ENCODE measurements around the gene PPM1L. TPM values are rescaled to one million over a fixed set of nuclear protein-coding genes. Genes with fewer than 3 reads are reported as not detected.
A peak's percentile ranks its signal among the peaks of the same experiment; 100 is the strongest.

The PPM1L gene
- total and polyA plus RNA-seq, 7 experiments from 2014 or later: 0.48 to 19.1 (median 5.3) TPM

GRCh38 chr3:160986069-160986468, 230.0 kb downstream of the PPM1L start:
- Histone ChIP-seq H3K4me3 (ENCODE audit: low read length) (no peak overlapping the region), H3K9me3 (ENCODE audit: control insufficient read depth in 2 of 3, low read length in 3 of 3) (no peaks in the 10 kb centered on the region), H3K36me3 (ENCODE audit: control insufficient read depth in 2 of 3, insufficient read depth in 3 of 3, low read length in 3 of 3) (no peaks in the 10 kb centered on the region), H3K27ac (ENCODE audit: low read depth, low read length) (no peak overlapping the region), H3K27me3 (ENCODE audit: control insufficient read depth in 2 of 2, insufficient read depth in 2 of 2, low read length in 2 of 2) (no peaks in the 10 kb centered on the region), H3K4me1 (ENCODE audit: control insufficient read depth in 2 of 2, insufficient read depth in 2 of 2, low read length in 2 of 2) (no peaks in the 10 kb centered on the region)
- H3K4me3 Mint-ChIP-seq: no peak overlapping the region
- intact Hi-C loops (cut with micrococcal nuclease): no loop called here
- ChIA-PET POLR2A (no interaction called here), CTCF (no interaction called here)
- ATAC-seq (peak; percentile 46), DNase-seq (no peak)
- H3K4me1 Mint-ChIP-seq: peaks cover 0 to 3% (median 2%) of the 10 kb centered on the region in 7 donors
- peaks cover 2 to 28% (median 6%) of the 10 kb centered on the region in 11 donors for H3K9me3 Mint-ChIP-seq
- no peaks in the 10 kb centered on the region for H3K27me3 Mint-ChIP-seq
- H3K27ac Mint-ChIP-seq: no peak overlapping the region
- peaks cover 0 to 14% (median 7%) of the 10 kb centered on the region in 5 donors for H3K36me3 Mint-ChIP-seq

- Histone ChIP-seq H3K4me1 (ENCODE audit: control insufficient read depth in 2 of 2, insufficient read depth in 2 of 2, low read length in 2 of 2) (no peaks in the 10 kb centered on the region), H3K9me3 (ENCODE audit: control insufficient read depth in 2 of 3, low read length in 3 of 3) (no peaks in the 10 kb centered on the region), H3K4me3 (ENCODE audit: low read length) (no peak overlapping the region), H3K27me3 (ENCODE audit: control insufficient read depth in 2 of 2, insufficient read depth in 2 of 2, low read length in 2 of 2) (no peaks in the 10 kb centered on the region), H3K36me3 (ENCODE audit: control insufficient read depth in 2 of 3, insufficient read depth in 3 of 3, low read length in 3 of 3) (no peaks in the 10 kb centered on the region), H3K27ac (ENCODE audit: low read depth, low read length) (no peak overlapping the region)
- DNase-seq (no peak), ATAC-seq (no peak)
- no peak overlapping the region for H3K27ac Mint-ChIP-seq
- H3K27me3 Mint-ChIP-seq: no peaks in the 10 kb centered on the region
- peaks cover 0 to 14% (median 5%) of the 10 kb centered on the region in 11 donors for H3K9me3 Mint-ChIP-seq
- ChIA-PET POLR2A (no interaction called here), CTCF (no interaction called here)
- intact Hi-C loops (cut with micrococcal nuclease): no loop called here
- H3K36me3 Mint-ChIP-seq: peaks cover 0 to 4% (median 0%) of the 10 kb centered on the region in 5 donors
- no peaks in the 10 kb centered on the region for H3K4me1 Mint-ChIP-seq
- H3K4me3 Mint-ChIP-seq: no peak overlapping the region
Observed at GRCh38 chr3:160987982-160988964, 232.2 kb downstream of the PPM1L start.

GRCh38 chr3:160990446-160990845, 234.4 kb downstream of the PPM1L start:
- H3K27ac ChIP-seq (ENCODE audit: low read depth, low read length): no peak overlapping the region
- no peak overlapping the region for H3K27ac Mint-ChIP-seq
- DNase-seq (no peak), ATAC-seq (no peak)
- peaks cover 0 to 6% (median 0%) of the 10 kb centered on the region in 5 donors for H3K36me3 Mint-ChIP-seq
- no peaks in the 10 kb centered on the region for H3K27me3 Mint-ChIP-seq
- no peaks in the 10 kb centered on the region for H3K4me1 ChIP-seq (ENCODE audit: control insufficient read depth in 2 of 2, insufficient read depth in 2 of 2, low read length in 2 of 2)
- H3K27me3 ChIP-seq (ENCODE audit: control insufficient read depth in 2 of 2, insufficient read depth in 2 of 2, low read length in 2 of 2): no peaks in the 10 kb centered on the region
- no peaks in the 10 kb centered on the region for H3K36me3 ChIP-seq (ENCODE audit: control insufficient read depth in 2 of 3, insufficient read depth in 3 of 3, low read length in 3 of 3)
- POLR2A ChIA-PET: no interaction called here
- H3K4me3 Mint-ChIP-seq: no peak overlapping the region
- intact Hi-C loops (cut with micrococcal nuclease): no loop called here
- no peaks in the 10 kb centered on the region for H3K9me3 ChIP-seq (ENCODE audit: control insufficient read depth in 2 of 3, low read length in 3 of 3)
- H3K4me3 ChIP-seq (ENCODE audit: low read length): no peak overlapping the region
- CTCF ChIA-PET: no interaction called here
- H3K9me3 Mint-ChIP-seq: no peaks in the 10 kb centered on the region
- no peaks in the 10 kb centered on the region for H3K4me1 Mint-ChIP-seq

GRCh38 chr3:160992712-160993111, 236.7 kb downstream of the PPM1L start:
- POLR2A ChIA-PET: no interaction called here
- H3K4me3 ChIP-seq (ENCODE audit: low read length): no peak overlapping the region
- H3K9me3 Mint-ChIP-seq: no peaks in the 10 kb centered on the region
- no peak overlapping the region for H3K27ac Mint-ChIP-seq
- H3K27me3 Mint-ChIP-seq: no peaks in the 10 kb centered on the region
- no peaks in the 10 kb centered on the region for H3K36me3 ChIP-seq (ENCODE audit: control insufficient read depth in 2 of 3, insufficient read depth in 3 of 3, low read length in 3 of 3)
- H3K4me1 ChIP-seq (ENCODE audit: control insufficient read depth in 2 of 2, insufficient read depth in 2 of 2, low read length in 2 of 2): no peaks in the 10 kb centered on the region
- ATAC-seq (no peak), DNase-seq (no peak)
- intact Hi-C loops (cut with micrococcal nuclease): no loop called here
- no peaks in the 10 kb centered on the region for H3K4me1 Mint-ChIP-seq
- no peak overlapping the region for H3K27ac ChIP-seq (ENCODE audit: low read depth, low read length)
- H3K36me3 Mint-ChIP-seq: peaks cover 0 to 9% (median 0%) of the 10 kb centered on the region in 5 donors
- H3K4me3 Mint-ChIP-seq: no peak overlapping the region
- H3K27me3 ChIP-seq (ENCODE audit: control insufficient read depth in 2 of 2, insufficient read depth in 2 of 2, low read length in 2 of 2): no peaks in the 10 kb centered on the region
- CTCF ChIA-PET: no interaction called here
- H3K9me3 ChIP-seq (ENCODE audit: control insufficient read depth in 2 of 3, low read length in 3 of 3): no peaks in the 10 kb centered on the region

GRCh38 chr3:160996811-160997210, 240.8 kb downstream of the PPM1L start:
- H3K9me3 ChIP-seq (ENCODE audit: control insufficient read depth in 2 of 3, low read length in 3 of 3): no peaks in the 10 kb centered on the region
- no peak overlapping the region for H3K27ac Mint-ChIP-seq
- intact Hi-C loops (cut with micrococcal nuclease): no loop called here
- no peak for ATAC-seq
- H3K36me3 ChIP-seq (ENCODE audit: control insufficient read depth in 2 of 3, insufficient read depth in 3 of 3, low read length in 3 of 3): no peaks in the 10 kb centered on the region
- H3K4me3 Mint-ChIP-seq: no peak overlapping the region
- H3K27me3 Mint-ChIP-seq: no peaks in the 10 kb centered on the region
- ChIA-PET CTCF (no interaction called here), POLR2A (no interaction called here)
- H3K4me1 Mint-ChIP-seq: peaks cover 0 to 6% (median 4%) of the 10 kb centered on the region in 7 donors
- H3K4me1 ChIP-seq (ENCODE audit: control insufficient read depth in 2 of 2, insufficient read depth in 2 of 2, low read length in 2 of 2): no peaks in the 10 kb centered on the region
- peaks cover 0 to 11% (median 0%) of the 10 kb centered on the region in 11 donors for H3K9me3 Mint-ChIP-seq
- H3K4me3 ChIP-seq (ENCODE audit: low read length): no peak overlapping the region
- peaks cover 0 to 9% (median 0%) of the 10 kb centered on the region in 5 donors for H3K36me3 Mint-ChIP-seq
- no peaks in the 10 kb centered on the region for H3K27me3 ChIP-seq (ENCODE audit: control insufficient read depth in 2 of 2, insufficient read depth in 2 of 2, low read length in 2 of 2)
- no peak for DNase-seq
- H3K27ac ChIP-seq (ENCODE audit: low read depth, low read length): no peak overlapping the region

GRCh38 chr3:160998581-160998980, 242.6 kb downstream of the PPM1L start:
- ChIA-PET POLR2A (no interaction called here), CTCF (no interaction called here)
- Mint-ChIP-seq H3K27ac (no peak overlapping the region), H3K27me3 (no peaks in the 10 kb centered on the region), H3K9me3 (peaks cover 0 to 11% (median 0%) of the 10 kb centered on the region in 11 donors), H3K4me1 (peaks cover 0 to 6% (median 4%) of the 10 kb centered on the region in 7 donors), H3K36me3 (peaks cover 0 to 9% (median 0%) of the 10 kb centered on the region in 5 donors), H3K4me3 (no peak overlapping the region)
- intact Hi-C loops (cut with micrococcal nuclease): no loop called here
- no peak overlapping the region for H3K4me3 ChIP-seq (ENCODE audit: low read length)
- H3K9me3 ChIP-seq (ENCODE audit: control insufficient read depth in 2 of 3, low read length in 3 of 3): no peaks in the 10 kb centered on the region
- H3K4me1 ChIP-seq (ENCODE audit: control insufficient read depth in 2 of 2, insufficient read depth in 2 of 2, low read length in 2 of 2): no peaks in the 10 kb centered on the region
- no peaks in the 10 kb centered on the region for H3K27me3 ChIP-seq (ENCODE audit: control insufficient read depth in 2 of 2, insufficient read depth in 2 of 2, low read length in 2 of 2)
- H3K27ac ChIP-seq (ENCODE audit: low read depth, low read length): no peak overlapping the region
- no peaks in the 10 kb centered on the region for H3K36me3 ChIP-seq (ENCODE audit: control insufficient read depth in 2 of 3, insufficient read depth in 3 of 3, low read length in 3 of 3)
- DNase-seq (no peak), ATAC-seq (no peak)

- no peak overlapping the region for H3K4me3 ChIP-seq (ENCODE audit: low read length)
- no peak overlapping the region for H3K27ac ChIP-seq (ENCODE audit: low read depth, low read length)
- H3K9me3 Mint-ChIP-seq: peaks cover 0 to 11% (median 0%) of the 10 kb centered on the region in 11 donors
- no peak overlapping the region for H3K4me3 Mint-ChIP-seq
- H3K36me3 ChIP-seq (ENCODE audit: control insufficient read depth in 2 of 3, insufficient read depth in 3 of 3, low read length in 3 of 3): no peaks in the 10 kb centered on the region
- CTCF ChIA-PET: no interaction called here
- H3K27me3 Mint-ChIP-seq: no peaks in the 10 kb centered on the region
- ATAC-seq (no peak), DNase-seq (peak in 2 of 9 donors; percentile 4 to 26)
- intact Hi-C loops (cut with micrococcal nuclease): no loop called here
- H3K4me1 ChIP-seq (ENCODE audit: control insufficient read depth in 2 of 2, insufficient read depth in 2 of 2, low read length in 2 of 2): no peaks in the 10 kb centered on the region
- no peaks in the 10 kb centered on the region for H3K27me3 ChIP-seq (ENCODE audit: control insufficient read depth in 2 of 2, insufficient read depth in 2 of 2, low read length in 2 of 2)
- POLR2A ChIA-PET: no interaction called here
- peaks cover 0 to 6% (median 4%) of the 10 kb centered on the region in 7 donors for H3K4me1 Mint-ChIP-seq
- no peaks in the 10 kb centered on the region for H3K9me3 ChIP-seq (ENCODE audit: control insufficient read depth in 2 of 3, low read length in 3 of 3)
- H3K36me3 Mint-ChIP-seq: peaks cover 0 to 9% (median 0%) of the 10 kb centered on the region in 5 donors
- peak overlapping the region in 2 of 9 donors; percentile 9 to 23 for H3K27ac Mint-ChIP-seq
Observed at GRCh38 chr3:160999274-160999673, 243.2 kb downstream of the PPM1L start.
